H9 (cell line): ENCODE data around the gene RPS21. TPM values are rescaled to one million over a fixed set of nuclear protein-coding genes. Genes with fewer than 3 reads are reported as not detected.

ENCODE experiments used
- DNase-seq: peaks from one replicate; pipeline ENCODE4 v3.0.0-alpha.2; 2017
- H2AFZ ChIP-seq: one replicate; pipeline ENCODE4 v1.6.1; 2013; ENCODE audit warnings: mild to moderate bottlenecking, low read length, control low read depth, moderate library complexity
- H2AK5ac ChIP-seq: 2 replicates; pipeline ENCODE4 v1.6.1; 2013; ENCODE audit warnings: low read length, control low read depth, mixed read lengths; ENCODE audit not compliant: insufficient read length
- H2BK120ac ChIP-seq: one replicate; pipeline ENCODE4 v1.6.1; 2013; ENCODE audit warnings: low read depth, mild to moderate bottlenecking, low read length, control low read depth, inconsistent platforms; ENCODE audit not compliant: poor library complexity, severe bottlenecking
- H2BK12ac ChIP-seq: 2 replicates; pipeline ENCODE4 v1.6.1; 2013; ENCODE audit warnings: low read length, control low read depth, mixed read lengths, low read depth; ENCODE audit not compliant: insufficient read length
- H2BK15ac ChIP-seq: 2 replicates; pipeline ENCODE4 v1.6.1; 2013; ENCODE audit warnings: low read depth, low read length, control low read depth
- H2BK20ac ChIP-seq: one replicate; pipeline ENCODE4 v1.6.1; 2013; ENCODE audit warnings: low read depth, mild to moderate bottlenecking, low read length, control low read depth, inconsistent platforms; ENCODE audit not compliant: poor library complexity, severe bottlenecking
- H2BK5ac ChIP-seq: 2 replicates; pipeline ENCODE4 v1.6.1; 2013; ENCODE audit warnings: low read length, control low read depth, mixed read lengths; ENCODE audit not compliant: insufficient read length
- H3K14ac ChIP-seq: 2 replicates; pipeline ENCODE4 v1.6.1; 2013; ENCODE audit warnings: low read length, control low read depth; ENCODE audit not compliant: insufficient read depth
- H3K18ac ChIP-seq: 2 replicates; pipeline ENCODE4 v1.6.1; 2013; ENCODE audit warnings: low read depth, mild to moderate bottlenecking, mixed read lengths, low read length, control low read depth; ENCODE audit not compliant: insufficient read length
- H3K23ac ChIP-seq: 2 replicates; pipeline ENCODE4 v1.6.1; 2013; ENCODE audit warnings: low read length, control low read depth, mixed read lengths, low read depth; ENCODE audit not compliant: insufficient read length
- H3K23me2 ChIP-seq: 2 replicates; pipeline ENCODE4 v1.6.1; 2013; ENCODE audit warnings: low read depth, mild to moderate bottlenecking, mixed read lengths, low read length, control low read depth; ENCODE audit not compliant: insufficient read length, poor library complexity, severe bottlenecking
- H3K27ac ChIP-seq: 2 replicates; pipeline ENCODE4 v1.5.1; 2013; ENCODE audit warnings: low read length, control low read depth, mixed read lengths, low read depth; ENCODE audit not compliant: insufficient read length
- H3K27me3 ChIP-seq: 2 replicates; pipeline ENCODE4 v1.6.1; 2013; ENCODE audit warnings: low read length, control low read depth, inconsistent platforms; ENCODE audit not compliant: insufficient read depth
- H3K4ac ChIP-seq: 2 replicates; pipeline ENCODE4 v1.6.1; 2013; ENCODE audit warnings: low read depth, mild to moderate bottlenecking, control low read depth, inconsistent platforms, low read length, moderate library complexity
- H3K4me1 ChIP-seq: 2 replicates; pipeline ENCODE4 v1.6.1; 2013; ENCODE audit warnings: low read length, control low read depth, inconsistent platforms; ENCODE audit not compliant: insufficient read depth
- H3K4me2 ChIP-seq: 2 replicates; pipeline ENCODE4 v1.6.1; 2013; ENCODE audit warnings: low read length, control low read depth, mixed read lengths; ENCODE audit not compliant: insufficient read length, insufficient read depth
- H3K56ac ChIP-seq: 2 replicates; pipeline ENCODE4 v1.6.1; 2013; ENCODE audit warnings: low read depth, mild to moderate bottlenecking, mixed read lengths, low read length, control low read depth; ENCODE audit not compliant: insufficient read length
- H3K79me1 ChIP-seq: 2 replicates; pipeline ENCODE4 v1.6.1; 2013; ENCODE audit warnings: low read depth, mild to moderate bottlenecking, moderate library complexity, low read length, control low read depth, inconsistent platforms; ENCODE audit not compliant: insufficient read depth, poor library complexity, severe bottlenecking
- H3K79me2 ChIP-seq: 2 replicates; pipeline ENCODE4 v1.6.1; 2013; ENCODE audit warnings: low read length, control low read depth, inconsistent platforms; ENCODE audit not compliant: insufficient read depth
- H3K9ac ChIP-seq: 2 replicates; pipeline ENCODE4 v1.6.1; 2013; ENCODE audit warnings: low read length, control low read depth, mixed read lengths; ENCODE audit not compliant: insufficient read length; ENCODE audit errors: extremely low read depth
- H3K9me3 ChIP-seq: one replicate; pipeline ENCODE4 v1.6.1; 2013; ENCODE audit warnings: low read depth, low read length, inconsistent platforms; ENCODE audit not compliant: control insufficient read depth
- H3T11ph ChIP-seq: one replicate; pipeline ENCODE4 v1.6.1; 2013; ENCODE audit warnings: mild to moderate bottlenecking, low read length, control low read depth, inconsistent platforms
- H4K20me1 ChIP-seq: one replicate; pipeline ENCODE4 v1.6.1; 2013; ENCODE audit not compliant: control insufficient read depth, insufficient read length, insufficient read depth
- H4K5ac ChIP-seq: 2 replicates; pipeline ENCODE4 v1.6.1; 2013; ENCODE audit warnings: low read depth, mild to moderate bottlenecking, mixed read lengths, low read length, control low read depth; ENCODE audit not compliant: insufficient read length
- H4K8ac ChIP-seq: replicated peaks from 2 replicates; pipeline ENCODE4 v1.6.1; 2013; ENCODE audit warnings: low read length, control low read depth, mixed read lengths, low read depth; ENCODE audit not compliant: insufficient read length
- H4K91ac ChIP-seq: 2 replicates; pipeline ENCODE4 v1.6.1; 2013; ENCODE audit warnings: low read depth, mild to moderate bottlenecking, moderate library complexity, mixed read lengths, low read length, control low read depth; ENCODE audit not compliant: insufficient read length
- H3K27ac Mint-ChIP-seq, 3 experiments: 2 replicates in 2 of 3; 3 replicates in 1 of 3; pipeline ENCODE4 v1.8.0; 2020 to 2021; ENCODE audit warnings: mixed read lengths in 3 of 3, mild to moderate bottlenecking in 1 of 3, moderate library complexity in 1 of 3
- H3K27me3 Mint-ChIP-seq: 2 replicates; pipeline ENCODE4 v1.8.0; 2021; ENCODE audit warnings: low read depth, mild to moderate bottlenecking, moderate library complexity, mixed read lengths
- H3K36me3 Mint-ChIP-seq, 3 experiments: 2 replicates in 2 of 3; 3 replicates in 1 of 3; pipeline ENCODE4 v1.8.0; 2020 to 2021; ENCODE audit warnings: low read depth in 3 of 3, mixed read lengths in 3 of 3; ENCODE audit not compliant: insufficient read depth in 1 of 3
- H3K4me1 Mint-ChIP-seq, 2 experiments: 2 replicates each; pipeline ENCODE4 v1.8.0; 2020; ENCODE audit warnings: mixed read lengths in 2 of 2
- H3K4me3 Mint-ChIP-seq, 2 experiments: 2 replicates in 1 of 2; 3 replicates in 1 of 2; pipeline ENCODE4 v1.8.0; 2020 to 2021; ENCODE audit warnings: mild to moderate bottlenecking in 2 of 2, mixed read lengths in 2 of 2, moderate library complexity in 1 of 2
- H3K9me3 Mint-ChIP-seq, 2 experiments: 2 replicates in 1 of 2; 3 replicates in 1 of 2; pipeline ENCODE4 v1.8.0; 2020; ENCODE audit warnings: mild to moderate bottlenecking in 2 of 2, mixed read lengths in 2 of 2, moderate library complexity in 1 of 2
- CTCF ChIP-seq: fragments of 200-600 bp; sonication (generic); conservative IDR thresholded peaks from 3 replicates; pipeline ENCODE4 v1.8.0; 2021; ENCODE audit warnings: antibody characterized with exemption, mild to moderate bottlenecking
- WGBS: extraction: QIAGEN DNeasy Blood & Tissue Kit; methylation state at CpG from one replicate; pipeline ENCODE4 v1.1.7; 2013; ENCODE audit warnings: missing lambda C conversion rate, low lambda C conversion rate, mixed read lengths; ENCODE audit not compliant: insufficient read length; ENCODE audit errors: extremely low coverage; 5-methylcytosine and 5-hydroxymethylcytosine counted together
- total RNA-seq: library from RNA; stranded (reverse); gene quantifications from 2 replicates; pipeline ENCODE4 v1.2.1, GENCODE V29; 2021

RPS21 gene
- total RNA-seq, 1 experiment from 2014 or later: 1,715 TPM

GRCh38 chr20:62362590-62362940 lies 24.3 kb upstream of the RPS21 start:
- no peak overlapping the region for H3T11ph ChIP-seq
- no peak for TF ChIP-seq CTCF
- H2BK12ac ChIP-seq: peak overlapping the region; percentile 78
- peak overlapping the region in 1 of 2 experiments; percentile 45; a peak in 2 of 5 replicates for H3K4me3 Mint-ChIP-seq
- H4K20me1 ChIP-seq: no peaks in the 10 kb centered on the region
- no peak overlapping the region for H2AFZ ChIP-seq
- no peak overlapping the region for H2BK5ac ChIP-seq
- H3K23me2 ChIP-seq: peaks cover 13% of the 10 kb centered on the region
- H3K18ac ChIP-seq: peak overlapping the region; percentile 73
- no peaks in the 10 kb centered on the region for H3K9me3 ChIP-seq
- peak overlapping the region; percentile 62 for H3K4ac ChIP-seq
- peak; percentile 44 for DNase-seq
- no peaks in the 10 kb centered on the region for H3K27me3 Mint-ChIP-seq
- H4K8ac ChIP-seq: no peak overlapping the region
- peak overlapping the region; percentile 85 for H4K91ac ChIP-seq
- peaks cover 10% of the 10 kb centered on the region; the same call in 1 of the 2 replicates for H3K79me2 ChIP-seq
- peaks cover 8% of the 10 kb centered on the region for H3K79me1 ChIP-seq
- H3K9me3 Mint-ChIP-seq: no peaks in the 10 kb centered on the region
- H3K14ac ChIP-seq: peak overlapping the region; percentile 65
- H2AK5ac ChIP-seq: peak overlapping the region; percentile 44
- no peak overlapping the region for H2BK15ac ChIP-seq
- H3K27ac Mint-ChIP-seq: peak overlapping the region; percentile 96 to 98 (median 97)
- no peak overlapping the region for H3K9ac ChIP-seq
- peaks cover 0 to 4% (median 2%) of the 10 kb centered on the region in 3 experiments; a peak in 4 of 7 replicates for H3K36me3 Mint-ChIP-seq
- H3K4me1 ChIP-seq: peaks cover 5% of the 10 kb centered on the region; the same call in 1 of the 2 replicates
- H3K27me3 ChIP-seq: no peaks in the 10 kb centered on the region
- H3K27ac ChIP-seq: peak overlapping the region; percentile 10
- no CpG with 5 or more reads among the region's 13 CpGs for WGBS
- no peak overlapping the region for H3K4me2 ChIP-seq
- peaks cover 30 to 57% of the 10 kb centered on the region in 2 experiments for H3K4me1 Mint-ChIP-seq
- no peak overlapping the region for H2BK20ac ChIP-seq
- no peak overlapping the region for H3K56ac ChIP-seq
- peak overlapping the region; percentile 4 for H4K5ac ChIP-seq
- no peak overlapping the region for H3K23ac ChIP-seq
- H2BK120ac ChIP-seq: no peak overlapping the region
